ENCODE results near the gene SLC36A1. TPM values are rescaled to one million over a fixed set of nuclear protein-coding genes. Genes with fewer than 3 reads are reported as not detected.

Gene SLC36A1
- total and polyA plus RNA-seq, 2 experiments from 2014 or later = 10.9 to 19.5 TPM

GRCh38 chr5:151483647-151484046 lies 36.2 kb downstream of the SLC36A1 start:
- Histone ChIP-seq H3K4me1 (ENCODE audit: insufficient read depth) (no peaks in the 10 kb centered on the region), H2AFZ (no peak overlapping the region), H3K36me3 (replicated peaks; ENCODE audit: insufficient read depth, low read depth) (no peaks in the 10 kb centered on the region), H4K20me1 (ENCODE audit: insufficient read depth, poor library complexity, severe bottlenecking) (no peaks in the 10 kb centered on the region), H3K4me3 (no peak overlapping the region), H3K79me2 (no peaks in the 10 kb centered on the region), H3K9me3 (ENCODE audit: low read depth) (no peaks in the 10 kb centered on the region), H3K27ac (no peak overlapping the region), H3K4me2 (no peak overlapping the region), H3K27me3 (no peaks in the 10 kb centered on the region), H3K9me2 (replicated peaks; ENCODE audit: insufficient read depth) (no peaks in the 10 kb centered on the region)
- no peak for DNase-seq (ENCODE audit: low spot score)
- TF ChIP-seq, protein P1, sequence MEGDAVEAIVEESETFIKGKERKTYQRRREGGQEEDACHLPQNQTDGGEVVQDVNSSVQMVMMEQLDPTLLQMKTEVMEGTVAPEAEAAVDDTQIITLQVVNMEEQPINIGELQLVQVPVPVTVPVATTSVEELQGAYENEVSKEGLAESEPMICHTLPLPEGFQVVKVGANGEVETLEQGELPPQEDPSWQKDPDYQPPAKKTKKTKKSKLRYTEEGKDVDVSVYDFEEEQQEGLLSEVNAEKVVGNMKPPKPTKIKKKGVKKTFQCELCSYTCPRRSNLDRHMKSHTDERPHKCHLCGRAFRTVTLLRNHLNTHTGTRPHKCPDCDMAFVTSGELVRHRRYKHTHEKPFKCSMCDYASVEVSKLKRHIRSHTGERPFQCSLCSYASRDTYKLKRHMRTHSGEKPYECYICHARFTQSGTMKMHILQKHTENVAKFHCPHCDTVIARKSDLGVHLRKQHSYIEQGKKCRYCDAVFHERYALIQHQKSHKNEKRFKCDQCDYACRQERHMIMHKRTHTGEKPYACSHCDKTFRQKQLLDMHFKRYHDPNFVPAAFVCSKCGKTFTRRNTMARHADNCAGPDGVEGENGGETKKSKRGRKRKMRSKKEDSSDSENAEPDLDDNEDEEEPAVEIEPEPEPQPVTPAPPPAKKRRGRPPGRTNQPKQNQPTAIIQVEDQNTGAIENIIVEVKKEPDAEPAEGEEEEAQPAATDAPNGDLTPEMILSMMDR (IDR thresholded peaks at IDR 0.05; ENCODE audit: poor library complexity) = no peak
- TF ChIP-seq EZH2 (IDR thresholded peaks at IDR 0.05; ENCODE audit: borderline replicate concordance) = no peak
- TF ChIP-seq EZH2phosphoT487 (IDR thresholded peaks at IDR 0.05; ENCODE audit: low read depth, severe bottlenecking, unreplicated experiment) = no peak
- 89% methylated on average over 5 of the region's 5 CpGs for WGBS (ENCODE audit: low lambda C conversion rate, missing lambda C conversion rate)

GRCh38 chr5:151487544-151487943 lies 40.1 kb downstream of the SLC36A1 start:
- Histone ChIP-seq H2AFZ (no peak overlapping the region), H3K4me3 (no peak overlapping the region), H3K9me2 (replicated peaks; ENCODE audit: insufficient read depth) (no peaks in the 10 kb centered on the region), H3K79me2 (no peaks in the 10 kb centered on the region), H4K20me1 (ENCODE audit: insufficient read depth, poor library complexity, severe bottlenecking) (no peaks in the 10 kb centered on the region), H3K27ac (no peak overlapping the region), H3K27me3 (no peaks in the 10 kb centered on the region), H3K9me3 (ENCODE audit: low read depth) (no peaks in the 10 kb centered on the region), H3K4me2 (no peak overlapping the region), H3K36me3 (replicated peaks; ENCODE audit: insufficient read depth, low read depth) (no peaks in the 10 kb centered on the region), H3K4me1 (ENCODE audit: insufficient read depth) (no peaks in the 10 kb centered on the region)
- 96% methylated on average over 7 of the region's 7 CpGs for WGBS (ENCODE audit: low lambda C conversion rate, missing lambda C conversion rate)
- no peak for DNase-seq (ENCODE audit: low spot score)
- TF ChIP-seq EZH2 (IDR thresholded peaks at IDR 0.05; ENCODE audit: borderline replicate concordance) = no peak
- TF ChIP-seq, protein P1 (IDR thresholded peaks at IDR 0.05; ENCODE audit: poor library complexity) = no peak
- TF ChIP-seq EZH2phosphoT487 (IDR thresholded peaks at IDR 0.05; ENCODE audit: low read depth, severe bottlenecking, unreplicated experiment) = no peak

GRCh38 chr5:151490627-151491026 lies 43.2 kb downstream of the SLC36A1 start:
- Histone ChIP-seq H3K4me3 (no peak overlapping the region), H3K27ac (no peak overlapping the region), H3K9me3 (ENCODE audit: low read depth) (no peaks in the 10 kb centered on the region), H3K4me2 (no peak overlapping the region), H2AFZ (no peak overlapping the region), H3K79me2 (no peaks in the 10 kb centered on the region), H3K9me2 (replicated peaks; ENCODE audit: insufficient read depth) (no peaks in the 10 kb centered on the region), H3K27me3 (no peaks in the 10 kb centered on the region), H4K20me1 (ENCODE audit: insufficient read depth, poor library complexity, severe bottlenecking) (no peaks in the 10 kb centered on the region), H3K36me3 (replicated peaks; ENCODE audit: insufficient read depth, low read depth) (no peaks in the 10 kb centered on the region), H3K4me1 (ENCODE audit: insufficient read depth) (no peaks in the 10 kb centered on the region)
- TF ChIP-seq EZH2phosphoT487 (IDR thresholded peaks at IDR 0.05; ENCODE audit: low read depth, severe bottlenecking, unreplicated experiment) (no peak), EZH2 (IDR thresholded peaks at IDR 0.05; ENCODE audit: borderline replicate concordance) (no peak)
- TF ChIP-seq, protein P1 (IDR thresholded peaks at IDR 0.05; ENCODE audit: poor library complexity) = no peak
- DNase-seq (ENCODE audit: low spot score) = no peak
- 94% methylated on average over 5 of the region's 5 CpGs for WGBS (ENCODE audit: low lambda C conversion rate, missing lambda C conversion rate)

GRCh38 chr5:151491062-151491461 lies 43.7 kb downstream of the SLC36A1 start:
- Histone ChIP-seq H3K27ac (no peak overlapping the region), H4K20me1 (ENCODE audit: insufficient read depth, poor library complexity, severe bottlenecking) (no peaks in the 10 kb centered on the region), H3K79me2 (no peaks in the 10 kb centered on the region), H3K9me3 (ENCODE audit: low read depth) (no peaks in the 10 kb centered on the region), H3K4me1 (ENCODE audit: insufficient read depth) (no peaks in the 10 kb centered on the region), H2AFZ (no peak overlapping the region), H3K36me3 (replicated peaks; ENCODE audit: insufficient read depth, low read depth) (no peaks in the 10 kb centered on the region), H3K27me3 (no peaks in the 10 kb centered on the region), H3K4me3 (no peak overlapping the region), H3K9me2 (replicated peaks; ENCODE audit: insufficient read depth) (no peaks in the 10 kb centered on the region), H3K4me2 (no peak overlapping the region)
- DNase-seq (ENCODE audit: low spot score) = no peak
- TF ChIP-seq EZH2 (IDR thresholded peaks at IDR 0.05; ENCODE audit: borderline replicate concordance) (no peak), EZH2phosphoT487 (IDR thresholded peaks at IDR 0.05; ENCODE audit: low read depth, severe bottlenecking, unreplicated experiment) (no peak)
- TF ChIP-seq, protein P1 (IDR thresholded peaks at IDR 0.05; ENCODE audit: poor library complexity) = no peak
- 87% methylated on average over 4 of the region's 4 CpGs for WGBS (ENCODE audit: low lambda C conversion rate, missing lambda C conversion rate)
